LoVo (cell line): ENCODE results near the gene PEA15.

ENCODE experiments used
- DNase-seq: peaks from one replicate; pipeline ENCODE4 v3.0.0-alpha.2; 2016; ENCODE audit warnings: low spot score

Gene PEA15

GRCh38 chr1:160205242-160206035 is at the start of gene PEA15:
Gene PEA15 (plus strand): TSS chr1:160205384. CDS start chr1:160211545, 6,161 bp downstream.
- peak; percentile 59 for DNase-seq

GRCh38 chr1:160156361-160156760 is 48.8 kb upstream of the PEA15 start:
- DNase-seq: no peak

GRCh38 chr1:160157174-160157573 is 48.0 kb upstream of the PEA15 start:
- DNase-seq: no peak

GRCh38 chr1:160158031-160158430 is 47.2 kb upstream of the PEA15 start:
- DNase-seq: no peak

- DNase-seq: no peak
Measured at GRCh38 chr1:160158534-160158933, 46.6 kb upstream of the PEA15 start.

- no peak for DNase-seq
Measured at GRCh38 chr1:160159846-160160245, 45.3 kb upstream of the PEA15 start.

GRCh38 chr1:160161965-160162705 is 43.0 kb upstream of the PEA15 start:
- DNase-seq: no peak

- no peak for DNase-seq
Measured at GRCh38 chr1:160162931-160163330, 42.3 kb upstream of the PEA15 start.

- DNase-seq: no peak
Measured at GRCh38 chr1:160163615-160164014, 41.6 kb upstream of the PEA15 start.

GRCh38 chr1:160164121-160164520 is 41.1 kb upstream of the PEA15 start:
- DNase-seq: no peak

GRCh38 chr1:160166166-160166868 is 38.9 kb upstream of the PEA15 start:
- no peak for DNase-seq

- DNase-seq: no peak
Measured at GRCh38 chr1:160167056-160167455, 38.1 kb upstream of the PEA15 start.

- no peak for DNase-seq
Measured at GRCh38 chr1:160167580-160167979, 37.6 kb upstream of the PEA15 start.

GRCh38 chr1:160168016-160168415 is 37.2 kb upstream of the PEA15 start:
- DNase-seq: no peak

- DNase-seq: no peak
Measured at GRCh38 chr1:160168609-160169369, 36.4 kb upstream of the PEA15 start.

GRCh38 chr1:160169553-160170399 is 35.4 kb upstream of the PEA15 start:
- no peak for DNase-seq

GRCh38 chr1:160171354-160171753 is 33.8 kb upstream of the PEA15 start:
- DNase-seq: no peak

- DNase-seq: no peak
Measured at GRCh38 chr1:160171980-160172379, 33.2 kb upstream of the PEA15 start.

- DNase-seq: no peak
Measured at GRCh38 chr1:160177231-160177630, 28.0 kb upstream of the PEA15 start.

- DNase-seq: no peak
Measured at GRCh38 chr1:160177667-160178066, 27.5 kb upstream of the PEA15 start.

GRCh38 chr1:160178731-160179130 is 26.5 kb upstream of the PEA15 start:
- DNase-seq: no peak
